GM21576 (cell line): ENCODE data around the gene IFIH1.

Source experiments
- ATAC-seq: cut with Tn5 transposase; IDR thresholded peaks from one replicate; pipeline ENCODE4 v1.9.1; 2021; ENCODE audit warnings: mild to moderate bottlenecking, moderate library complexity; ENCODE audit not compliant: unreplicated experiment

IFIH1 gene

GRCh38 chr2:162258686-162259085, 59.8 kb downstream of the IFIH1 start:
- ATAC-seq: no peak

DNA sequence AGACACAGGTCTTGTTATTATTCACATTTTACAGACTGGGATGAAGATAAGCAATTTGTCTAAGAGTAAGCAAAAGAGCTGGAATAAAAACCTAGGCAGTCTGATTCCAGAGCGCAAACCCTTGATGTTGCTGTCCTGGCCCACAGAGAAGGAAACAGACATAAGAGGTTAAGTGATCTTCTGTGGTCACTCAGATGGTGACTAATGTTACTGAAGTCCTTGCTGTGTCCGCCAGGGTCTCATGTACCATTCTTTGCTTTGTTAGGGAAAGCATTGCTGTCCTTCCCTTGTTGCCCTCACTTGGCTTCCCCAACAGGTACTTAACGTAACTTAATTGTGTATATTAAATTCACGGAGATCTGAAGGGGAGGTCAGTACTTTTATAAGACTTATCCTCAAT, 60.3 kb downstream of the IFIH1 start:
- ATAC-seq: no peak

- no peak for ATAC-seq
These were observed 61.1 kb downstream of the IFIH1 start for GRCh38 chr2:162257425-162257824.

DNA sequence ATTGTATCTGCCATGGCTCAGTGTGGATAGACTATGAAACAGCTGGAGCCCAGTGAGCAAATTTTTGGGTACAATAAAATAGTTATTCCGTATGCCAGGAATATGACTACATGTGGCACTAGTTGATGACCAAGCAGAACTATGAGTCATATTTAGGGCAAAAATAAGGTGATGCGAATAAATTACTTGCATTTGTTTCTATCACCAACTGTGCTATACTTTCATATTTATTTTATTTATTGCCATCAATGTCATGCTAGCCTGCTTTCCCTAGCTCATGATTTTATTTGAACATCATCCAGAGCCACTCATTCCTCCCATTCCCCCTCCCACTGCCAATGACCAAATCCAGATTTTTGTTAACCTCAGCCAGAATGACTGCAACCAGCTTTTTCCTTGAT, 61.9 kb downstream of the IFIH1 start:
- ATAC-seq: no peak

- ATAC-seq: no peak
These were observed 64.1 kb downstream of the IFIH1 start for GRCh38 chr2:162254236-162254871.

- ATAC-seq: no peak
These were observed 65.0 kb downstream of the IFIH1 start for GRCh38 chr2:162253435-162253834.

DNA sequence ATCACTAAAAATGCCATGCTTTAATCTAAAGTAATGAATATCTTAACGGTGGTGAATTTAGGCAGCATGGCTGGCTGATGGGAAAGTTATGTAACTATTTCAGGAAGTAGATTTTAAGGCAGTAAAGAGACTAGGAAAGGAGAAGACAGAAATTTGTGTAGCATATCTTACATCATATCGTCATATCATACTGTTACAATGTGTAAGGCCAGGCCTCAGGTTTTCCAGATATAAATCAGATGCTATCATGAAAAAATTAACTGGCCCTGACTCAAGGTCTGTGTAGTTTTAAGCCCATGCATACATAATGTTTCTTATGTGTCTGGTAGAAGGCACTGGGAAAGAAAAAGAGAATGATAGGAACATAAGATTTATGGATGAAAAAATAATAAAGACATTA, 66.3 kb downstream of the IFIH1 start:
- ATAC-seq: no peak

- no peak for ATAC-seq
These were observed 72.7 kb downstream of the IFIH1 start for GRCh38 chr2:162245781-162246180.

DNA sequence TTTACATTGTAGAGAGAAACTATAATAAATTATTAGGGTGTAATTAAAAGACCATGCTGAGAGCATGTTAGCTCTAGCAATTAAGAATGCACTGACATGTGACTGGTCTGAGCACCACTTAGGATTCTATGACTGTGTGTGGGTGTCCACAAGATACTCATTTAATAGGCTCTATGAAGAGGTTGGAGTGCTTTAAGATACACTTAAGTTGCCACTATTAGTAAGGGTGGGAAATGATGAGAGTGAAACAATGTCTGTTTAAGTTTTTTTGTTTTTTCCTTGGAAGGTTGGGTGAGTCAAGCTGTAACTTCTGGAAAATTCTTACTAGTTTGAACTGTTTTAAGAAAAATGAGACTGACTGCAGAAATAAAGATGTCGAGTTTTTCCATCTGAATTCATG, 73.4 kb downstream of the IFIH1 start:
- ATAC-seq: no peak

DNA sequence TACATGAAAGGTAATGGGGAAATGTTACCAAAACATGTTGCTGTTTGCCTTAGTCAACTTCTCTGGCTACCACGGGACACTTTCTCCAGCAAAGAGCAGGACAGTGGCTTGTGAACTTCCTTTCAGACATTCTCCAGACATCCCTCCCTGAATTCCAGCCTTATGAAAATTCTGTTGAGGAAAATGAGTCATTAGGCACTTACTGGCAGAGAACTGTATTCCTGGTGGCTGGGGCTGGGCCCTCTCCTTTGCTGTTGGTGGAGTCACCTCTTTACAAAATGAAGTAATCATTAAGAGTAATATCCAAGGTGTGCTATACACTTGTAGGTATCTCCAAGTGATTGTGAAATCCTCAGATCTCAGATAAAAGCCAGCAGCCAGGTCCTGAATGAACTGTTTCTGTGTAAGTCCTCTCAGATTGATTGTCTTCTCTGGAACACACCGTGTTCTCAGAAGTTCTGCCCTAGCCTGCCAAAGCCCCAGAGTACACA, 73.9 kb downstream of the IFIH1 start:
- ATAC-seq: no peak

GRCh38 chr2:162243715-162244114, 74.8 kb downstream of the IFIH1 start:
- ATAC-seq: no peak

DNA sequence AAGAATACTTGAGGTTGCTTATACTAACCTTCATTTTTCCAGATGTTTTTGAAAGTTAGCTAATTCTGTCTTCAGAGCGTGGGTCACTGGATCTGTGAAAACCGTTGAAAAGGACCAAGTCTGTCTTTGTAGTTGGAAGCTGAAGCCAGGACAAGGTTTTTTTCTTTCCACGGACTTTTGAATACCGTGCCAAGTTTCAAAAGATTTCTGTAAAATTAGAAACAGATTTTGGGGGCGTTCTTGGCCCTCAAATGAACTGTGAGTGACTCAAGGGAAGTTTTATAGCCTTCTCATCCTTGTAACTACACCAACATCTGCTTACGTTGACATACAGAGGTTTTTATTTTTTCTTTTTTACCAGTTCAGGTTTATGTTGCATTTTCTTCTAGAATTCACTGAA, 75.2 kb downstream of the IFIH1 start, which contains the start of gene FAP:
TSS of gene FAP (minus strand) at position 152 of the 400 bp plus-strand sequence. CDS start at position 34, 118 bp downstream.
- ATAC-seq: no peak

DNA sequence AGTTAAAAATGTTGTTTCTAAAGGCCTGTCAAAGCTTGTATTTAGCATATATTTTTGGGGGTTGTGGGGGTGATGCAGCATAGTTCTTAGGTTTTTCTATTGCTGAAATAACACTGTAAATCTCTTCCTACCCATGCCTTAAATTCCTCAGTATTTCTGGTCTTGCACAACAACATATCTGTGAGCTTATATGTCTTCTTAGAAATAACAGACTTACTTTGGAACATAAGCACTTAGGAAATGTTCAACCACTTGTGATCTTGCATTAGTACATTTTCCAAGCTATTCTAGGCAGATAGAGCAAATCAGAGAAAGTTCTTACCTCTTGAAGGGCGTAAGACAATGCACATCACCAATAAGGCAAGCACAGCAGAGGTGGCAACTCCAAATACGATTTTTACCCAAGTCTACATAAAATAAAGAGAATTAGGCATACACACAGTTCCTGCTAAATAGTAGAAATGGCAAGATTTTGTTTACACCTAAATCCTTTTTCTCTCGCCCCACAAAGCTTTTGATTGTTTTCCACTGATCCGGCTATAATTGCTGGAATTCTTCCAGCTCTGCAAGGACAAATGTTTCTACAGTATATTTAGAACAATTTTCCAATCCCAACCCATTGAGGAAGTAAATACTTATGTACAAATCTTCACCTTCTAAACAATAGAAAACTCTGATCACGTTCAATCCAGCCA, 75.8 kb downstream of the IFIH1 start:
- no peak for ATAC-seq

DNA sequence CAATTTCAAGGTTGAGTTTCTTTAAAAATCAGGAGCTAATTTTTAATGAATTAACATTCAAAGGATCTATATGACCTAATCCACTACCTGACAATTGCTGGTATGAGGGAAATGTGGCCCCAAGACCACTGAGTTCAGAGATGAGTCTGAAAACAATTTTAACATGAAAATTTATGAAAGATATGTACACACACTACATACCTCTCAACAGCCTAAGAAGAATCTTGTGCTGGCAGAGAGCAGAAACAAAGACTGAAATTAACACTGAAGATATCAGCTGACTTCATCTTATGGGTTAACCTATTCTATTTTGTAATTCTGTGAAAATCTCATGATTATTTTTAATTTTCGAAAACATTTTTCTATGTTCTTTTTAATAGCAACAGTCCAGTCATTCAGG, 76.9 kb downstream of the IFIH1 start:
- ATAC-seq: no peak

DNA sequence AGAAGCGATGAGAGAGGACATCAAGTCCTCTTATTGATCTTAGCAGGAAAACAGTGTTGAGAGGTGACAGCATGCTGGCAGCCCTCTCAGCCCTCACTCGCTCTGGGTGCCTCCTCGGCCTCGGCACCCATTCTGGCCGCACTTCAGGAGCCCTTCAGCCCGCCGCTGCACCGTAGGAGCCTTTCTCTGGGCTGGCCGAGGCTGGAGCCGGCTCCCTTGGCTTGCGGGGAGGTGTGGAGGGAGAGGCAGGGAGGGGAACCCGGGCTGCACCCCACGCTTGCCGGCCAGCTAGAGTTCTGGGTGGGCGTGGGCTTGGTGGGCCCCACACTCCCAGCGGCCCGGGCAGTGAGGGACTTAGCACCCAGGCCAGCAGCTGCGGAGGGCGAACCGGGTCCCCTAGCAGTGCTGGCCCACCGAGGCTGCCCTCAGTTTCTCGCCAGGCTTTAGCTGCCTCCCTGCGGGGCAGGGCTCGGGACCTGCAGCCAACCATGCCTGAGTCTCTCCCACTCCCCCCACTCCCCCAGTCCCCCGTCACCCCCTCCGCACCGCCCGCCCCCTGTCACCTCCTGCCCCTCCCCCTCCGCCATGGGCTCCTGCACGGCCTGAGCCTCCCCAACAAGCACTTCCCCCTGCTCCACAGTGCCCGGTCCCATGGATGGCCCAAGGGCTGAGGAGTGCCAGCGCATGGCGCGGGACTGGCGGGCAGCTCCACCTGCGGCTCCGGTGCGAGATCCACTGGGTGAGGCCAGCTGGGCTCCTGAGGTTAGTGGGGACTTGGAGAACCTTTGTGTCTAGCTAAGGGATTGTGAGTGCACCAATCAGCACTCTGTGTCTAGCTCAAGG, 83.6 kb downstream of the IFIH1 start:
- no peak for ATAC-seq

DNA sequence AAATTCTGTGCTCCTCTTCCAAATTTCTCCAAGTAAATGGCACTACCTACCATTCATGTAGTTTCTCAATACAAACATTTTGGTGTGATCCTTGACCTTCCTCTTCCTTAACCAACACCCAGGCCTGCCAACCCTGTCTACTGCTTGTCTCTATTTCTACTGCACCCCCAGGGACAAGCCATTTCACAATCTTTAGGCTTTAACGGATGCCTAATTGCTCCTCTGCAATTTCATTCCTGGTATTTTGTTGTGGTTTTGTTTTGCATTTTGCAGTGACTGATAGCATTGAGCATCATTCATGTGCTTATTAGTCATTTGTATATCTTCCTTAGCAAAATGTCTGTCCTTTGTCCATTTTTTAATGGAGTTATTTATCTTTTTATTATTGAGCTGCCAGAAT, 85.3 kb downstream of the IFIH1 start:
- no peak for ATAC-seq

GRCh38 chr2:162232671-162233070, 85.8 kb downstream of the IFIH1 start:
- ATAC-seq: no peak

- no peak for ATAC-seq
These were observed 86.5 kb downstream of the IFIH1 start for GRCh38 chr2:162232027-162232426.

DNA sequence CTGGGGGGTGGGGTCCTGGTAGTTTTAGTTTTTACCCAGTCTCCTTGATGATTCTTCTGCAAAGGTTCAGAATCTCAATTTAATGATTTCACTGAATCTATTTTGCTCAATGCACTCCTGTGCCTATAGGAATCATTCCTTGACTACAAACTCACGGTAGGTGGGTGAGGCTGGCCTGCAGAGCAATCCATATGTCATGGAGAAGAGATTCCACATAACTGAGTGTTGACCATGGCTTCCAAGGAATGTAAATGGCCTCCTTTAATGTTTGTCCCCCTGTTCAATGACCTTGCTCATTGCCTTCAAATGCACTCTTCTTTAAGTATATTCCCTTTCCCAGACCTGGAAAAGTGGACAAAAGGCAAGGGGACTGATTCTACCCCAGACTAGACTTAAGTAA, 87.7 kb downstream of the IFIH1 start:
- no peak for ATAC-seq

GRCh38 chr2:162226836-162227235, 91.6 kb downstream of the IFIH1 start:
- ATAC-seq: no peak

- ATAC-seq: peak; percentile 95
These were observed 97.4 kb downstream of the IFIH1 start for GRCh38 chr2:162221064-162221463.

GRCh38 chr2:162220368-162220767, 98.1 kb downstream of the IFIH1 start:
- ATAC-seq: no peak
